IMR-90 (cell line): ENCODE results near the gene CD180.
A peak's percentile ranks its signal among the peaks of the same experiment; 100 is the strongest.

ENCODE experiments used
- BHLHE40 ChIP-seq: fragments of 150-350 bp; IDR thresholded peaks from 2 replicates; pipeline ENCODE4 v1.6.1; 2016; ENCODE audit warnings: mild to moderate bottlenecking, low read depth, low read length
- CEBPB ChIP-seq: IDR thresholded peaks from 2 replicates; pipeline ENCODE4 v1.6.1; 2012; ENCODE audit warnings: low read depth, low read length, improper control_type of control experiment
- CHD1 ChIP-seq: IDR thresholded peaks from 2 replicates; pipeline ENCODE4 v1.6.1; 2012; ENCODE audit warnings: low read depth, low read length, improper control_type of control experiment
- MAFK ChIP-seq: IDR thresholded peaks from 2 replicates; pipeline ENCODE4 v1.6.1; 2012; ENCODE audit warnings: low read depth, low read length, improper control_type of control experiment
- MXI1 ChIP-seq: IDR thresholded peaks from 2 replicates; pipeline ENCODE4 v1.6.1; 2012; ENCODE audit warnings: low read depth, mild to moderate bottlenecking, low read length, moderate library complexity, borderline replicate concordance
- NFE2L2 ChIP-seq: fragments of 150-350 bp; IDR thresholded peaks from 2 replicates; pipeline ENCODE4 v1.6.1; 2016; ENCODE audit warnings: low read depth, mild to moderate bottlenecking, low read length
- POLR2A ChIP-seq: IDR thresholded peaks from 2 replicates; pipeline ENCODE4 v1.6.1; 2012; ENCODE audit warnings: mild to moderate bottlenecking, low read depth, low read length
- RAD21 ChIP-seq: IDR thresholded peaks from 2 replicates; pipeline ENCODE4 v1.6.1; 2012; ENCODE audit warnings: low read length, improper control_type of control experiment
- RCOR1 ChIP-seq: IDR thresholded peaks from 2 replicates; pipeline ENCODE4 v1.6.1; 2012; ENCODE audit warnings: mild to moderate bottlenecking, low read length, improper control_type of control experiment; ENCODE audit not compliant: insufficient replicate concordance
- RFX5 ChIP-seq: IDR thresholded peaks from 2 replicates; pipeline ENCODE4 v1.8.0; 2012; ENCODE audit warnings: low read depth, mild to moderate bottlenecking, low read length, moderate library complexity
- SMC3 ChIP-seq: fragments of 150-350 bp; IDR thresholded peaks from 2 replicates; pipeline ENCODE4 v1.6.1; 2016; ENCODE audit warnings: low read depth, mild to moderate bottlenecking, antibody characterized with exemption, low read length, moderate library complexity
- TF ChIP-seq, protein P1 (sequence below): conservative IDR thresholded peaks from 2 replicates; pipeline ENCODE4 v1.5.1; 2012; ENCODE audit warnings: mild to moderate bottlenecking, low read depth, low read length, improper control_type of control experiment
- TF ChIP-seq, protein P2 (sequence below): fragments of 150-350 bp; IDR thresholded peaks from 2 replicates; pipeline ENCODE4 v1.6.1; 2017; ENCODE audit warnings: mild to moderate bottlenecking, antibody characterized with exemption, low read length, low read depth
- TF ChIP-seq, protein P3 (sequence below): fragments of 150-350 bp; IDR thresholded peaks from 2 replicates; pipeline ENCODE4 v1.6.1; 2016; ENCODE audit warnings: low read depth, mild to moderate bottlenecking, low read length, moderate library complexity, borderline replicate concordance

DNA sequence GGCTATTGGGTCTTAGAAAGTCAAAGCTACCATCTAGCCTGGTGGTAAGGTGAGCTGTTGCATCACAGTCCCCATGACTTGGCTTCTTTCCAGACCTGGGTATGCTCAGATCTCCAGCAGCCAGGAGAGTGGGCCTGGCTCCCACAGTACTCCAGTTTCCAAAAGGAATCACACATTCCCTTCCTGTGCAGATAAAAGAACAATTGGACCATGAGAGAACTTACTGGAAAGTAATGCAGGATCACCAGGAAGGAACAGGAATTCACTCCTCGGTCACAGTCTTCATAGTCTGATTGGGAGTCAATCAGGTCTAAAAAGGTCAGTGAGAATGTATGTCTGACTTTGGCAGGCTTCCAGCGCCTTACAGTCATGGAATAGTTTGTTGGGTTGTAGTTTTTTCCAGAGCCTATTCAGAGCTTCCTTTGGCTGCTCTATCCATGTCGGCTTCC is 47.8 kb upstream of the CD180 start:
- TF ChIP-seq MXI1 (no peak), POLR2A (no peak), RFX5 (no peak), BHLHE40 (no peak), NFE2L2 (no peak), RAD21 (no peak), RCOR1 (no peak), MAFK (no peak), SMC3 (no peak), CEBPB (peak; percentile 27; the same call in 1 of the 2 replicates), CHD1 (no peak)
- TF ChIP-seq, protein P1, sequence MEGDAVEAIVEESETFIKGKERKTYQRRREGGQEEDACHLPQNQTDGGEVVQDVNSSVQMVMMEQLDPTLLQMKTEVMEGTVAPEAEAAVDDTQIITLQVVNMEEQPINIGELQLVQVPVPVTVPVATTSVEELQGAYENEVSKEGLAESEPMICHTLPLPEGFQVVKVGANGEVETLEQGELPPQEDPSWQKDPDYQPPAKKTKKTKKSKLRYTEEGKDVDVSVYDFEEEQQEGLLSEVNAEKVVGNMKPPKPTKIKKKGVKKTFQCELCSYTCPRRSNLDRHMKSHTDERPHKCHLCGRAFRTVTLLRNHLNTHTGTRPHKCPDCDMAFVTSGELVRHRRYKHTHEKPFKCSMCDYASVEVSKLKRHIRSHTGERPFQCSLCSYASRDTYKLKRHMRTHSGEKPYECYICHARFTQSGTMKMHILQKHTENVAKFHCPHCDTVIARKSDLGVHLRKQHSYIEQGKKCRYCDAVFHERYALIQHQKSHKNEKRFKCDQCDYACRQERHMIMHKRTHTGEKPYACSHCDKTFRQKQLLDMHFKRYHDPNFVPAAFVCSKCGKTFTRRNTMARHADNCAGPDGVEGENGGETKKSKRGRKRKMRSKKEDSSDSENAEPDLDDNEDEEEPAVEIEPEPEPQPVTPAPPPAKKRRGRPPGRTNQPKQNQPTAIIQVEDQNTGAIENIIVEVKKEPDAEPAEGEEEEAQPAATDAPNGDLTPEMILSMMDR = no peak
- TF ChIP-seq, protein P2, sequence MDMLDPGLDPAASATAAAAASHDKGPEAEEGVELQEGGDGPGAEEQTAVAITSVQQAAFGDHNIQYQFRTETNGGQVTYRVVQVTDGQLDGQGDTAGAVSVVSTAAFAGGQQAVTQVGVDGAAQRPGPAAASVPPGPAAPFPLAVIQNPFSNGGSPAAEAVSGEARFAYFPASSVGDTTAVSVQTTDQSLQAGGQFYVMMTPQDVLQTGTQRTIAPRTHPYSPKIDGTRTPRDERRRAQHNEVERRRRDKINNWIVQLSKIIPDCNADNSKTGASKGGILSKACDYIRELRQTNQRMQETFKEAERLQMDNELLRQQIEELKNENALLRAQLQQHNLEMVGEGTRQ = no peak
- TF ChIP-seq, protein P3, sequence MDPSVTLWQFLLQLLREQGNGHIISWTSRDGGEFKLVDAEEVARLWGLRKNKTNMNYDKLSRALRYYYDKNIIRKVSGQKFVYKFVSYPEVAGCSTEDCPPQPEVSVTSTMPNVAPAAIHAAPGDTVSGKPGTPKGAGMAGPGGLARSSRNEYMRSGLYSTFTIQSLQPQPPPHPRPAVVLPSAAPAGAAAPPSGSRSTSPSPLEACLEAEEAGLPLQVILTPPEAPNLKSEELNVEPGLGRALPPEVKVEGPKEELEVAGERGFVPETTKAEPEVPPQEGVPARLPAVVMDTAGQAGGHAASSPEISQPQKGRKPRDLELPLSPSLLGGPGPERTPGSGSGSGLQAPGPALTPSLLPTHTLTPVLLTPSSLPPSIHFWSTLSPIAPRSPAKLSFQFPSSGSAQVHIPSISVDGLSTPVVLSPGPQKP = no peak
